ENCODE results near the gene RNF113B. TPM values are rescaled to one million over a fixed set of nuclear protein-coding genes. Genes with fewer than 3 reads are reported as not detected.

RNF113B gene
- total and polyA plus RNA-seq, 5 donors, result not detected

DNA sequence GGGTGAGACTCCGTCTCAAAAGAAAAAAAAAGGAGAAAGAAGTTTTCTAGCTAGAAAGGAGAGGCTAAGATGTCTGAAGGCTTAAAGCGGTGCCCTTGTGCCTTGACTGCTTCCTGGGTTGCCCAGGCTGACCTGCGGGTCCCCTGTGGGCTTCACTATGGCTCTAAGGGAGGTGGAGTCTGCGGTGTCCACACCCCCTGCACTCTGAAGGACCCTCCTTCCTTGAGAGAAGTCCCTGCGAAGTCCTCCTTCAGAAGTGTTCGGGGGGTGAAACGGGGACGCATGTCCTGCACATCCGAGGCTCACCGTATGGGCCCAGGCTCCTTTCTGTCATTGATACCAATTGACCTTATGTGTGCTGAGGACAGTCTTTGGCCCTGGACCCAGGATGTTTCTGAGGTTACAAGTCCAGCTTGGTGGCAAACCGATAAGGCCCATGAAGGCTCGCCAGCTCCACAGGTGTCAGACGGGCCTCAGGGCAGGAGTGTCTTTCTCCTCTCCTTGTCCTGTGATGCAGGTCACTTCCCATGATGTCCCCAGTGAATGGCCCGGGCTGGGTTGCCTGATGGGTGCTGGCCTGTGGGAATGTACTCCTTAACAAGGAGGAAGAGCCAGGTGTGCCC lies 11.6 kb upstream of the RNF113B start:
- ATAC-seq (peak in 1 of 2 donors; percentile 42), DNase-seq (no peak)
- no peaks in the 10 kb centered on the region for H3K9me3 ChIP-seq (ENCODE audit: control insufficient read depth, low read length)
- H3K27me3 ChIP-seq (ENCODE audit: control insufficient read depth, insufficient read depth), result no peaks in the 10 kb centered on the region
- intact Hi-C loops (cut with DNase I), result no loop called here
- no peak overlapping the region for H3K4me3 ChIP-seq (ENCODE audit: low read length)
- H3K4me1 ChIP-seq (ENCODE audit: control insufficient read depth, insufficient read depth, low read length), result peaks cover 6% of the 10 kb centered on the region
- WGBS, result 91% methylated on average over 14 of the region's 14 CpGs
- H3K27ac ChIP-seq (ENCODE audit: low read length), result no peak overlapping the region

DNA sequence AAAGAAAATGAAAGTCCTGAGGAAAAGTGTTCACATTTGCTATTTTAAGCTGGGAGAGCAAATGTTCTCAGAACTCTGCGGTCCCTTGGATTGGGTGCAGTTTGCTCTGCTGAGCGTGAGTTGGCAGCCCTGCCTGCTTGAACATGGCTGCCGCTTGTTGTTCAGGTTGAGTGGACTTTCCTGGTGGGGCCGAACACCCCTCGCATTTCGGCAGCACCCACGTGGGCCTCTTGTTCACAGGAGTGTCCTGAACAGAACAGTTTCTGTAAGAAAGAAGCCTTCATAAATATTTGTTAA lies 10.8 kb upstream of the RNF113B start:
- intact Hi-C loops (cut with DNase I), result no loop called here
- WGBS, result 77% methylated on average over 7 of the region's 7 CpGs
- Histone ChIP-seq H3K4me3 (ENCODE audit: low read length) (no peak overlapping the region), H3K27me3 (ENCODE audit: control insufficient read depth, insufficient read depth) (no peaks in the 10 kb centered on the region), H3K4me1 (ENCODE audit: control insufficient read depth, insufficient read depth, low read length) (peaks cover 6% of the 10 kb centered on the region), H3K27ac (ENCODE audit: low read length) (no peak overlapping the region), H3K9me3 (ENCODE audit: control insufficient read depth, low read length) (no peaks in the 10 kb centered on the region)
- ATAC-seq (peak in 1 of 2 donors; percentile 58), DNase-seq (peak in 1 of 3 donors; percentile 56)

DNA sequence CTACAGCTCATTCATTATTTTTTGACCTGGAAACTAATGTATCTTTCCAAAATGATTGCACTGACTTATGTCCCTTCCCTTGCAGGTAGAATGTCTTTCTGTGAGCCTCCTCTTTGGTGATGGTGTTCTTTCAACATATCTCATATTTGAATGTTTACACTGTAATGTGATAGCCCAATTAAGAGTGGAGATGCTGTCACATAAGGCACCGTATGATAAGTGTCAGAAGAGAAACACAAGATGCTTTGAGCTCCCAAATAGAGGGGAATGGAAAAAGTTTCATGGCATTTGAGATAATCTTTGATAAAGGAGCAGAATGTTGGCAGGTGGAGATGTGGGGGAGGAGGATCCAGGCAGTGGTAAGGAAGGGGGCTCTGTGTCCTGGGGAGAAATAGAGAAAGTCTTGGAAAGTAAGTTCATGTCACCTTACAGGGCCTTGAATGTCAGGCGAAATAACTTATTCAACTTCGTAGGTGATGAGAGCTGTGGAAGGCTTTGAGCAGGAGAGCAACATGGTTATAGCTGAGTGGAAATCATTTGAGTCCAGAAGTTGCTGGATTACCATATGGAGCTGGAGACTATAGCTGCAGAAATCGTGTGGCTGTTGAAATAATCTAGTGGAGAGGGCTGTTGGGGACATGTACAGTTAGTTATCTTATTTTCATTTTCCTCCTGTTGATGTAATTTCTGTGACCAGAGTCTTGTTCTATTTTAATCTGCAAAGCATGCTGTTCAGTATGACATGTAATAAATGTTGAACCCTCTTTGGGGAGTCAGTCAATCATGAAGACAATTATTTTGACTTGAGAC lies 10.3 kb upstream of the RNF113B start:
- WGBS, result 43% methylated on average over 4 of the region's 4 CpGs
- intact Hi-C loops (cut with DNase I), result no loop called here
- Histone ChIP-seq H3K4me1 (ENCODE audit: control insufficient read depth, insufficient read depth, low read length) (peaks cover 6% of the 10 kb centered on the region), H3K27ac (ENCODE audit: low read length) (no peak overlapping the region), H3K27me3 (ENCODE audit: control insufficient read depth, insufficient read depth) (no peaks in the 10 kb centered on the region), H3K9me3 (ENCODE audit: control insufficient read depth, low read length) (no peaks in the 10 kb centered on the region), H3K4me3 (ENCODE audit: low read length) (no peak overlapping the region)
- peak in 1 of 2 donors; percentile 20 for ATAC-seq
- no peak for DNase-seq

DNA sequence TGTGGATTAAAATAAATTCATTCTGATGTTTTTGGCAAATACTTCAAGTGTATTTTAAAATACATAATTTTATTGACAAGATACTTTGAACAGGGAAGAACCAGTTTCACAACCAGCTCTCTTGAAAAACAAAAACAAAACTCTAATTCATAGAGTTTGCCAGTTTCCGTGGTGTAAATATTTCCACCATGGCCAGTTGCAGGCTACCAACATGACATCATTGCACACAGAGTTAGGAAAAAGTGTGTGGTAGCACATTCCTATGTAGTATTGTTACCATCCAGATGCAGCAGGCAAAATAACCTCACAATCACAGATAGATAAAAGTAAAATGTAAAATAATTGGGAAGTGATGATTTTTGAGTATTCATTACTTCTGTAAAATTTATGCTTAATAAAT lies 7.7 kb upstream of the RNF113B start:
- intact Hi-C loops (cut with DNase I), result no loop called here
- no peak for ATAC-seq
- WGBS, result 83% methylated on average over 1 of the region's 1 CpG

DNA sequence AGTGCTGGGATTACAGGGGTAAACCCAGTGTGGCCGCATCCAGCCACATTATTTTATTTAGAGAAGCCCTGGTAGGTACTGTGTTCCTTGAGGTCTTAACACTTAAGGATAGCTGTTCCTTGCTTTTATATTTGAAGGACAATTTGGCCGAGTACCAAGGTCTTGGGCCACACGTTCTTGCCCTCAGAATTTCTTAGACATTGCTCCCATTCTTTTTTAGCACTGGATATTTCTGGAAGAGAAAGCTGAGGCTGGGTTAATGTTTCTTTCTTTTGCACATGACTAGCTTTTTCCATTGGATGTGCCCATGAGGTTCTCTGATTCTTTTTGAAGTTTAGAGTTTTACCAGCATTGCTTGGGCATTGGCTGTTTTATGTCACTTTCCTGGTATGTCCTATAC lies 5.5 kb upstream of the RNF113B start:
- DNase-seq, result no peak
- no peak overlapping the region for H3K4me3 ChIP-seq (ENCODE audit: low read length)
- 72% methylated on average over 3 of the region's 3 CpGs for WGBS
- H3K9me3 ChIP-seq (ENCODE audit: control insufficient read depth, low read length), result no peaks in the 10 kb centered on the region
- no peaks in the 10 kb centered on the region for H3K27me3 ChIP-seq (ENCODE audit: control insufficient read depth, insufficient read depth)
- no peak overlapping the region for H3K27ac ChIP-seq (ENCODE audit: low read length)
- no peak for ATAC-seq
- intact Hi-C loops (cut with DNase I), result no loop called here
- no peaks in the 10 kb centered on the region for H3K4me1 ChIP-seq (ENCODE audit: control insufficient read depth, insufficient read depth, low read length)

More for the DNA sequence above, 7.7 kb upstream of the RNF113B start:
- Histone ChIP-seq H3K27ac (ENCODE audit: low read length) (no peak overlapping the region), H3K4me1 (ENCODE audit: control insufficient read depth, insufficient read depth, low read length) (peaks cover 3% of the 10 kb centered on the region), H3K4me3 (ENCODE audit: low read length) (no peak overlapping the region), H3K9me3 (ENCODE audit: control insufficient read depth, low read length) (no peaks in the 10 kb centered on the region), H3K27me3 (ENCODE audit: control insufficient read depth, insufficient read depth) (no peaks in the 10 kb centered on the region)
- no peak for DNase-seq

DNA sequence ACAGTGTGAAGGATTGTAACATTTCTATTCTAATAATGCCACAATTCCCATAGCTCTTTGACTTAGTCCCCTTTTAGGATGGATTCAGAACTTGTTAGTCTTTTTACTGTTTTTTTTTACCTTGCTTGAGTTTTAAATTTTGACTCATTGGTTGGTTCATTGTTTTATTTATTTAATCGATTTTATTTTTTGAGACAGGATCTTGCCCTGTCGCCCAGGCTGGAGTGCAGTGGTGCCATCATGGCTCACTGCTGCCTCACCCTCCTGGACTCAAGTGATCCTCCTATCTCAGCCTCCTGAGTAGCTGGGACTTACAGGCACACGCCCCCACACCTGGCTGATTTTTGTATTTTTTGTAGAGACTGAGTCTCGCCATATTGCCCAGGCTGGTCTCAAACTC lies 5.1 kb upstream of the RNF113B start:
- no peak overlapping the region for H3K27ac ChIP-seq (ENCODE audit: low read length)
- no peaks in the 10 kb centered on the region for H3K4me1 ChIP-seq (ENCODE audit: control insufficient read depth, insufficient read depth, low read length)

DNA sequence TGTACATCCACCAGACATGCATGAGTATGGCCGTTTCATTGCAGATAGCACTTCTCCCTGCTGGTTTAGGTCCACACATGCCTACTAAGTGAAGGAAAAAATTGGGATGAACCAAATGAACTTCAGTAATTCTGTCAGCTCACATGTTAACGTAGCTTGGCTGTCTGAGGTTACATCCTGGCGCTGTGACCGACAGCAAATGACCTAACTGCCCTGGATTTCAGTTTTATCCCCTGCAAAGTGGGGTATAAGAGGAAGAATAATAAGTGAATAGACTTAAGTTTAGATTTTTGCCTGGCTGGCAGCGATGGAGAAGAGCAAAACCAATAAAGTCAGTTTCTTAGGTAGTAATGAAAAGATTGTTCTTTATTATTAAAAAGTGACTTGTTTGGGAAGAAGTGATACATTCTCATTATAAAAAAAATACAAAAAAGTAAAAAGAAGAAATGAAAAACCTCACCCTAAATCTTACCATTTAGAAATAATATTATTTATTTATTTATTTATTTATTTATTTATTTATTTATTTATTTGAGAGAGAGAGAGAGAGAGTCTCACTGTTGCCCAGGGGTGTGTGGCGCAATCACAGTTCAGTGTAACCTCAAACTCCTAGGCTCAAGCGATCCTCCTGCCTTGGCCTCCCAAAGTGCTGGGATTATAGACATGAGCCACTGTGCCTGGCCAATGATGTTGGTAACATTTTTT lies 4.2 kb upstream of the RNF113B start:
- 93% methylated on average over 7 of the region's 7 CpGs for WGBS
- H3K9me3 ChIP-seq (ENCODE audit: control insufficient read depth, low read length), result no peaks in the 10 kb centered on the region
- intact Hi-C loops (cut with DNase I), result no loop called here

More for the DNA sequence above, 5.1 kb upstream of the RNF113B start:
- 96% methylated on average over 4 of the region's 4 CpGs for WGBS
- ATAC-seq (no peak), DNase-seq (no peak)
- intact Hi-C loops (cut with DNase I), result no loop called here
- Histone ChIP-seq H3K4me3 (ENCODE audit: low read length) (no peak overlapping the region), H3K27me3 (ENCODE audit: control insufficient read depth, insufficient read depth) (no peaks in the 10 kb centered on the region), H3K9me3 (ENCODE audit: control insufficient read depth, low read length) (no peaks in the 10 kb centered on the region)

DNA sequence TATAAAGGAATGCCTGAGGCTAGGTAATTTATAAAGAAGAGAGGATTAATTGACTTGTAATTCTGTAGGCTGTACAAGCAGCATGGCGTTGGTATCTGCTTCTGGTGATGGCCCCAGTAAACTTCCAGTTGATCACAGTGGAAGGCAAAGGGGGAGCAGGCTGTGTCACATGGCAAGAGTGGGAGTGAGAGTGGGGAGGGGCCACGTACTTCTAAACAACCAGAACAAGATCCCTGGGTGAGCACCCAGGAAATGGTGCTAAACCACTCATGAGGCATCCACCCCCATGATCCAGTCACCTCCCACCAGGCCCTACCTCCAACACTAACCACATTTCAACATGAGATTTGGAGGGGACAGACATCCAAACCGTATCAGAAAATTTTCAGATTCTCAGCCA lies 3.0 kb upstream of the RNF113B start:
- no peak overlapping the region for H3K27ac ChIP-seq (ENCODE audit: low read length)
- H3K4me3 ChIP-seq (ENCODE audit: low read length), result no peak overlapping the region
- H3K9me3 ChIP-seq (ENCODE audit: control insufficient read depth, low read length), result no peaks in the 10 kb centered on the region
- H3K4me1 ChIP-seq (ENCODE audit: control insufficient read depth, insufficient read depth, low read length), result no peaks in the 10 kb centered on the region
- intact Hi-C loops (cut with DNase I), result no loop called here
- WGBS, result 73% methylated on average over 3 of the region's 3 CpGs
- H3K27me3 ChIP-seq (ENCODE audit: control insufficient read depth, insufficient read depth), result no peaks in the 10 kb centered on the region
- ATAC-seq, result no peak
- no peak for DNase-seq

More for the DNA sequence above, 4.2 kb upstream of the RNF113B start:
- ATAC-seq (no peak), DNase-seq (no peak)
- Histone ChIP-seq H3K27me3 (ENCODE audit: control insufficient read depth, insufficient read depth) (no peaks in the 10 kb centered on the region), H3K27ac (ENCODE audit: low read length) (no peak overlapping the region), H3K4me1 (ENCODE audit: control insufficient read depth, insufficient read depth, low read length) (no peaks in the 10 kb centered on the region), H3K4me3 (ENCODE audit: low read length) (no peak overlapping the region)

DNA sequence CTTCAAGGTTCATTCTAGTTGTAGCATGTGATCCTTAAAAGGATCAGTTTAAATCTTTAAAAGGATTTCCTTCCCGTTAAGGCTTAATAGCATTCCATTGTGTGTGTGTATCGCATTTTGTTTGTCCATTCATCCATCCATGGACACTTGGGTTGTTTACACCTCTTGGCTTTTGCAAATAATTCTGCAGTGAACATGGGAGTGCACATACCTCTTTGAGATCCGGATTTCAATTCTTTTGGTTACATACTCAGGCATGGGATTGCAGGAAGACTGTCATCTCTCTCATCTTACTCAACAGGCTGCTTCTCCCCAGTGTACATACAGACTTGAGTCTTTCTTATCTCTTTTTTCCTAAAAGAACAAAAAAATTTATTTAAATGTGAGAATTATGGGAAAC lies 1.2 kb downstream of the RNF113B start:
- intact Hi-C loops (cut with DNase I), result no loop called here
- WGBS, result 71% methylated on average over 3 of the region's 3 CpGs
- Histone ChIP-seq H3K27me3 (ENCODE audit: control insufficient read depth, insufficient read depth) (no peaks in the 10 kb centered on the region), H3K4me1 (ENCODE audit: control insufficient read depth, insufficient read depth, low read length) (peaks cover 6% of the 10 kb centered on the region), H3K27ac (ENCODE audit: low read length) (no peak overlapping the region), H3K4me3 (ENCODE audit: low read length) (no peak overlapping the region), H3K9me3 (ENCODE audit: control insufficient read depth, low read length) (no peaks in the 10 kb centered on the region)
- ATAC-seq, result no peak
- DNase-seq, result no peak

DNA sequence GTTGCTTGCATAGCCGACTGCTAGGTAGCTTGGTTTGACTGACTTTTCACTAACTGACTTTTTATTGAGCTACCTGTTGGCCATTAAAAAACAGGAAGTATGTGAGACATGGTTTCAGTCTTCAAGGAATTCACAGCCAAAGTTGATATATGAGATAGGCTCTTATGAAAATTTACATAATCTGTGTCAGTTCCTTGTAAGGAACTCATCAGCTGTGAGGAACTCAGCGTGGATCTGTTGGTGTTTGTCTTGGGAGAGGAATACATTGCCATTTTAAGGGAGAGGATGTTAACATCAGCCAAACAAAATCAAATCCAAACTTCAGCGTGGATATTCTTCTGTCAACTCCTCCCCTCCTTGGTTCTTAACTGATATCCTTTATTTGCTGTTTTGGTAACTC lies 2.0 kb downstream of the RNF113B start:
- Histone ChIP-seq H3K27me3 (ENCODE audit: control insufficient read depth, insufficient read depth) (no peaks in the 10 kb centered on the region), H3K27ac (ENCODE audit: low read length) (no peak overlapping the region), H3K4me1 (ENCODE audit: control insufficient read depth, insufficient read depth, low read length) (peaks cover 6% of the 10 kb centered on the region), H3K9me3 (ENCODE audit: control insufficient read depth, low read length) (no peaks in the 10 kb centered on the region), H3K4me3 (ENCODE audit: low read length) (no peak overlapping the region)
- intact Hi-C loops (cut with DNase I), result no loop called here
- 47% methylated on average over 3 of the region's 3 CpGs for WGBS
- no peak for ATAC-seq
- DNase-seq, result no peak

DNA sequence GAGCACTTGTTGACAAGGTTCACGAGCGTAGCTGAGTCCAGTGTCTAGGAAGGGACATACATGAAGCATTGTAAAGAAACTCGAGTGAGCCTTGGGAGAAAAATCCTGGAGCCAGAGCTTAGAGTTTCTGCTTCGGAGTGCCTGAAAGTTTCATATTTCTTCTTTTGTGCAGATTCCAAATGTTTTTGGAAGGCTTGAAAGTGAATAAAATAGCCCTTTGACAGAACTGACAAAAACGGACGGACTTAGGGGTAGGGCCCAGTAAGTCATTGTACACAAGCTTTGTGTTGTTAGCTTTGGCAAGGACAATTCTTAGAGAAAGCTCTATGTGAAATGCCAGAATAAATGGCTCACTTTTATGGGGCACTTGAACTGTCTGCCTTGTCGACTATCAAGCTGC lies 2.8 kb downstream of the RNF113B start:
- Histone ChIP-seq H3K9me3 (ENCODE audit: control insufficient read depth, low read length) (no peaks in the 10 kb centered on the region), H3K4me3 (ENCODE audit: low read length) (no peak overlapping the region), H3K27me3 (ENCODE audit: control insufficient read depth, insufficient read depth) (no peaks in the 10 kb centered on the region), H3K4me1 (ENCODE audit: control insufficient read depth, insufficient read depth, low read length) (peaks cover 6% of the 10 kb centered on the region), H3K27ac (ENCODE audit: low read length) (no peak overlapping the region)
- intact Hi-C loops (cut with DNase I), result no loop called here
- ATAC-seq, result peak; percentile 19 to 53
- 49% methylated on average over 7 of the region's 7 CpGs for WGBS
- DNase-seq, result no peak
